Loucy (cell line): ENCODE data around the gene TRIM2.

Source experiments
- H2AFZ ChIP-seq: fragments of 200-600 bp; sonication (generic); 2 replicates; pipeline ENCODE4 v1.6.0; 2016; ENCODE audit warnings: antibody characterized with exemption, mild to moderate bottlenecking, low read length, moderate library complexity
- H3F3A ChIP-seq: fragments of 200-600 bp; 2 replicates; pipeline ENCODE4 v1.6.0; 2016; ENCODE audit warnings: antibody characterized with exemption, low read depth, mild to moderate bottlenecking
- H3K27me3 ChIP-seq: fragments of 200-600 bp; sonication (generic); 2 replicates; pipeline ENCODE4 v1.6.1; 2014; ENCODE audit warnings: low read length, mild to moderate bottlenecking; ENCODE audit not compliant: insufficient read depth, poor library complexity, severe bottlenecking
- H3K36me3 ChIP-seq: fragments of 200-600 bp; sonication (generic); 2 replicates; pipeline ENCODE4 v1.6.1; 2016; ENCODE audit warnings: low read length; ENCODE audit not compliant: insufficient read depth
- H3K4me1 ChIP-seq: fragments of 200-600 bp; sonication (generic); 2 replicates; pipeline ENCODE4 v1.5.1; 2014; ENCODE audit warnings: low read length, mild to moderate bottlenecking; ENCODE audit not compliant: insufficient read depth, poor library complexity, severe bottlenecking
- H3K4me2 ChIP-seq: fragments of 200-600 bp; sonication (generic); 2 replicates; pipeline ENCODE4 v1.6.0; 2014; ENCODE audit warnings: antibody characterized with exemption, low read length, low read depth, mild to moderate bottlenecking; ENCODE audit not compliant: poor library complexity, severe bottlenecking
- H3K4me3 ChIP-seq: fragments of 200-600 bp; sonication (generic); 2 replicates; pipeline ENCODE4 v1.5.1; 2014; ENCODE audit warnings: low read length, mild to moderate bottlenecking, mixed read lengths; ENCODE audit not compliant: poor library complexity, severe bottlenecking
- H3K79me2 ChIP-seq: fragments of 200-600 bp; sonication (generic); 2 replicates; pipeline ENCODE4 v1.6.1; 2014; ENCODE audit warnings: low read length; ENCODE audit not compliant: insufficient read depth
- H3K9ac ChIP-seq: fragments of 200-600 bp; sonication (generic); 2 replicates; pipeline ENCODE4 v1.6.0; 2014; ENCODE audit warnings: mild to moderate bottlenecking, low read depth, low read length, moderate library complexity; ENCODE audit not compliant: poor library complexity, severe bottlenecking
- H3K9me2 ChIP-seq: fragments of 200-600 bp; sonication (generic); replicated peaks from 2 replicates; pipeline ENCODE4 v1.6.1; 2016; ENCODE audit warnings: low read depth, low read length, mixed read lengths
- H3K9me3 ChIP-seq: fragments of 200-600 bp; sonication (generic); 2 replicates; pipeline ENCODE4 v1.6.1; 2014; ENCODE audit warnings: mild to moderate bottlenecking, antibody characterized with exemption, low read length, low read depth; ENCODE audit not compliant: insufficient read depth
- H4K20me1 ChIP-seq: fragments of 200-600 bp; sonication (generic); 2 replicates; pipeline ENCODE4 v1.6.0; 2014; ENCODE audit warnings: antibody characterized with exemption, low read length, mild to moderate bottlenecking; ENCODE audit not compliant: insufficient read depth, poor library complexity, severe bottlenecking
- EZH2phosphoT487 ChIP-seq: fragments of 200-600 bp; IDR thresholded peaks from 2 replicates; pipeline ENCODE4 v1.6.1; 2018; ENCODE audit warnings: antibody characterized with exemption, mild to moderate bottlenecking, moderate library complexity, borderline replicate concordance
- TF ChIP-seq, protein P1 (sequence below): fragments of 200-600 bp; sonication (generic); conservative IDR thresholded peaks from 2 replicates; pipeline ENCODE4 v1.5.1; 2014; ENCODE audit warnings: mild to moderate bottlenecking, antibody characterized with exemption, low read length

The TRIM2 gene

GRCh38 chr4:153224474-153224873 is 20.2 kb downstream of the TRIM2 start:
- peaks cover 47% of the 10 kb centered on the region for H3K4me1 ChIP-seq
- no peak overlapping the region for H3K4me2 ChIP-seq
- peaks cover 11% of the 10 kb centered on the region; the same call in 1 of the 2 replicates for H3F3A ChIP-seq

DNA sequence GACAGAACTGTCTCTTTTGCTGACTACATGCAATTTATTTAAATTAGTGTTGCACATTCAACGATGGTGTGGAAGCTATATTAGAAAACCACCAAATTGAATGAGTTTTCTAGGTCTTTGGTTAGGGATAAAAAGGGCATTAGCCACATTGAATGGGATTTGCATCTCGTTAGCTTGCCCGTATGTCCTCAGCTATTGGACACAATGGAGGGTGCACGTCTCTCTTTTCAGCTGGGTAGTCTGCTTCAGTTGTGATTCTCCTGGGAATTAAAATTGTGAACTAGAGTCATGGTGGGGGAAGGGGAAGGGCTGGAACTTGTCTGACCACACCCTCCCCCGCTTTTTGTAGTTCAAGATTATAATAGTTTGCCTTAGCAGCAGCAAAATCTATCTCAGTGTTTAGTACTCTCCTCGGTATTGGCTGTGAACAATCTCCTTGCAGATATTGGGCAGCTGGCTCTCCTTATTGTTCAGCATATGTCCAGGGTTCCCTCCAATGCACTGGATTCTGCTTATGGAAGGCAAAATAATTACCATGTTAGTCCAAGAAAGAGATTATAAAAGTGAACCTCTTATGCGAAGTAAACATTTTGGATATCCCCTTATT is 23.3 kb downstream of the TRIM2 start:
- no peak overlapping the region for H2AFZ ChIP-seq
- no peak overlapping the region for H3K9ac ChIP-seq
- H3F3A ChIP-seq, result peaks cover 11% of the 10 kb centered on the region; the same call in 1 of the 2 replicates
- H3K9me2 ChIP-seq, result no peaks in the 10 kb centered on the region
- no peaks in the 10 kb centered on the region for H3K27me3 ChIP-seq
- TF ChIP-seq, protein P1, sequence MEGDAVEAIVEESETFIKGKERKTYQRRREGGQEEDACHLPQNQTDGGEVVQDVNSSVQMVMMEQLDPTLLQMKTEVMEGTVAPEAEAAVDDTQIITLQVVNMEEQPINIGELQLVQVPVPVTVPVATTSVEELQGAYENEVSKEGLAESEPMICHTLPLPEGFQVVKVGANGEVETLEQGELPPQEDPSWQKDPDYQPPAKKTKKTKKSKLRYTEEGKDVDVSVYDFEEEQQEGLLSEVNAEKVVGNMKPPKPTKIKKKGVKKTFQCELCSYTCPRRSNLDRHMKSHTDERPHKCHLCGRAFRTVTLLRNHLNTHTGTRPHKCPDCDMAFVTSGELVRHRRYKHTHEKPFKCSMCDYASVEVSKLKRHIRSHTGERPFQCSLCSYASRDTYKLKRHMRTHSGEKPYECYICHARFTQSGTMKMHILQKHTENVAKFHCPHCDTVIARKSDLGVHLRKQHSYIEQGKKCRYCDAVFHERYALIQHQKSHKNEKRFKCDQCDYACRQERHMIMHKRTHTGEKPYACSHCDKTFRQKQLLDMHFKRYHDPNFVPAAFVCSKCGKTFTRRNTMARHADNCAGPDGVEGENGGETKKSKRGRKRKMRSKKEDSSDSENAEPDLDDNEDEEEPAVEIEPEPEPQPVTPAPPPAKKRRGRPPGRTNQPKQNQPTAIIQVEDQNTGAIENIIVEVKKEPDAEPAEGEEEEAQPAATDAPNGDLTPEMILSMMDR, result no peak
- no peak for TF ChIP-seq EZH2phosphoT487
- H3K4me3 ChIP-seq, result no peak overlapping the region
- 0 out of 2 replicates have a peak, but pooled peaks cover 7% of the 10 kb centered on the region for H3K9me3 ChIP-seq
- peaks cover 41% of the 10 kb centered on the region for H3K4me1 ChIP-seq
- no peaks in the 10 kb centered on the region for H4K20me1 ChIP-seq
- no peak overlapping the region for H3K4me2 ChIP-seq
- no peaks in the 10 kb centered on the region for H3K79me2 ChIP-seq
- H3K36me3 ChIP-seq, result no peaks in the 10 kb centered on the region

More at GRCh38 chr4:153224474-153224873, 20.2 kb downstream of the TRIM2 start:
- H2AFZ ChIP-seq, result no peak overlapping the region
- H3K36me3 ChIP-seq, result no peaks in the 10 kb centered on the region
- no peak overlapping the region for H3K4me3 ChIP-seq
- H3K9me3 ChIP-seq, result 0 out of 2 replicates have a peak, but pooled peaks cover 7% of the 10 kb centered on the region
- no peaks in the 10 kb centered on the region for H3K79me2 ChIP-seq
- no peaks in the 10 kb centered on the region for H3K9me2 ChIP-seq
- TF ChIP-seq EZH2phosphoT487, result no peak
- TF ChIP-seq, protein P1, result no peak
- no peaks in the 10 kb centered on the region for H3K27me3 ChIP-seq
- H4K20me1 ChIP-seq, result no peaks in the 10 kb centered on the region
- H3K9ac ChIP-seq, result no peak overlapping the region

DNA sequence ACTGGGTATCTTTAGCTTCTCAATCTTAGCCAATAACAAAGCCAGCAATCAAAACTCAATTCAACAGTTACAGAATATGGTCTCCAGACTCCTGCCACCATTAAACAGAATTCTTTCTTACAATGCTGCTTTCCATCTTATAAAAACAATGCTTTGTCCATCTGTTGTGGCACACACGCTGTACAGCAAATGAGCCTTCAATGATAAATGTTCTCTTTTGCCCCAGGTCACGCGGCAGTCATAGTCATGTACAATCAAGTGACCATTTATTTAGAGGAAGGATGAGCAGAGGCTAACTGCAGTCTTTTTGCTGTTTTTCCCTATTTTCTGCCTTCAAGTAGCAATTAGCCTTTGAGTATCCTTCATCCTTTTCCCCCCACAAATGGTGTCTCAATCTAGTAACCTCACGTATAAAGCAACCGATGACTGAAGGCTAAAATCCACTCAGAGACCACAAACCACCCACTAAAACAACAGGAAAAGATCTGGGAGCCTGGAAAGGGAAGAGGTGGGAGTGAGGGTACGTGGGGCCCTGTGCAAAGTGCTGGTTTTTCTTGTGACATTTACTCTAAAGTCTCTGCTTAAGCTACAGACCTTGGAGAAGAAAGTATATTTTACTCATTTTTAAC is 24.4 kb downstream of the TRIM2 start:
- H3K9me3 ChIP-seq, result 0 out of 2 replicates have a peak, but pooled peaks cover 7% of the 10 kb centered on the region

More for the DNA sequence above, 24.4 kb downstream of the TRIM2 start:
- Histone ChIP-seq H3K4me1 (peaks cover 50% of the 10 kb centered on the region), H3K79me2 (no peaks in the 10 kb centered on the region), H3K27me3 (no peaks in the 10 kb centered on the region), H3F3A (peaks cover 11% of the 10 kb centered on the region; the same call in 1 of the 2 replicates), H3K9ac (no peak overlapping the region), H3K4me2 (no peak overlapping the region), H2AFZ (no peak overlapping the region), H3K9me2 (no peaks in the 10 kb centered on the region), H4K20me1 (no peaks in the 10 kb centered on the region), H3K36me3 (no peaks in the 10 kb centered on the region), H3K4me3 (no peak overlapping the region)
- TF ChIP-seq, protein P1, result no peak
- no peak for TF ChIP-seq EZH2phosphoT487
